Sigmoid colon (tissue), 7 donors: ENCODE data around the gene RTTN. TPM values are rescaled to one million over a fixed set of nuclear protein-coding genes. Genes with fewer than 3 reads are reported as not detected.

Source experiments
- DNase-seq: peaks from one replicate; pipeline ENCODE4 v3.0.0-alpha.2; 2019
- H3K27ac ChIP-seq, 4 donors: fragments of 200-600 bp; sonication (generic); one replicate each; pipeline ENCODE4 v1.5.1; 2016 to 2019; ENCODE audit warnings: mild to moderate bottlenecking in 1 of 4
- H3K27me3 ChIP-seq, 3 donors: fragments of 200-600 bp; sonication (generic); one replicate each; pipeline ENCODE4 v1.5.1; 2019; ENCODE audit warnings: mild to moderate bottlenecking in 1 of 3
- H3K36me3 ChIP-seq, 4 donors: fragments of 200-600 bp; sonication (generic); one replicate each; pipeline ENCODE4 v1.5.1; 2016 to 2019
- H3K4me1 ChIP-seq, 4 donors: fragments of 200-600 bp; sonication (generic); one replicate each; pipeline ENCODE4 v1.5.1; 2017 to 2019
- H3K4me3 ChIP-seq, 4 donors: fragments of 200-600 bp; sonication (generic); one replicate each; pipeline ENCODE4 v1.5.1; 2017 to 2019; ENCODE audit warnings: mild to moderate bottlenecking in 2 of 4, moderate library complexity in 1 of 4
- H3K9me3 ChIP-seq, 4 donors: fragments of 200-600 bp in 3 of 4; sonication (generic) in 3 of 4; one replicate each; pipeline versions ENCODE4 v1.5.1 to v1.6.1; 2013 to 2019
- EP300 ChIP-seq, 4 donors: sonication (generic); formaldehyde crosslinking; IDR thresholded peaks; one replicate each; pipeline ENCODE4 v1.6.1; 2017; ENCODE audit warnings: antibody characterized with exemption in 4 of 4
- POLR2A ChIP-seq, 2 donors: fragments of 450-650 bp; IDR thresholded peaks; one replicate each; pipeline ENCODE4 v1.6.1; 2016; ENCODE audit warnings: antibody characterized with exemption in 2 of 2, mild to moderate bottlenecking in 2 of 2, moderate library complexity in 2 of 2
- POLR2AphosphoS5 ChIP-seq, 4 donors: sonication (generic); formaldehyde crosslinking; IDR thresholded peaks; one replicate each; pipeline ENCODE4 v1.6.1; 2017; ENCODE audit warnings: antibody characterized with exemption in 4 of 4
- WGBS, 2 donors: extraction: QIAGEN DNeasy Blood & Tissue Kit; methylation state at CpG; one replicate each; pipeline ENCODE4 v1.1.7; 2013; 5-methylcytosine and 5-hydroxymethylcytosine counted together
- intact Hi-C: fragments of 100-400 bp; cut with DNase I; formaldehyde crosslinking; loops from one replicate; pipeline ENCODE4 v1.15.1; 2023
- polyA plus RNA-seq, 3 donors: library from polyadenylated mRNA; stranded (reverse); fragments of 200-250 nt; gene quantifications; one replicate each; pipeline ENCODE4 v1.2.3, GENCODE V29; 2013
- total RNA-seq, 4 donors: library from RNA; depleted of rRNA; stranded (reverse); fragments of >200 nt; gene quantifications; one replicate each; pipeline ENCODE4 v1.1.0, GENCODE V29; 2016
- TF ChIP-seq, protein P1 (sequence below), 4 experiments: fragments of 450-650 bp in 3 of 4; fragments of 200-600 bp in 1 of 4; IDR thresholded peaks; one replicate each; pipeline ENCODE4 v1.5.1; 2016 to 2019; ENCODE audit warnings: antibody characterized with exemption in 4 of 4, mild to moderate bottlenecking in 3 of 4, moderate library complexity in 2 of 4
- donor health status: healthy with polysubstance abuse.
- donor health status: Bipolar disorder and iron deficiency.
- donor health status: healthy.

Gene RTTN
- total and polyA plus RNA-seq, 7 donors: 1.4 to 18.2 (median 11.3) TPM

DNA sequence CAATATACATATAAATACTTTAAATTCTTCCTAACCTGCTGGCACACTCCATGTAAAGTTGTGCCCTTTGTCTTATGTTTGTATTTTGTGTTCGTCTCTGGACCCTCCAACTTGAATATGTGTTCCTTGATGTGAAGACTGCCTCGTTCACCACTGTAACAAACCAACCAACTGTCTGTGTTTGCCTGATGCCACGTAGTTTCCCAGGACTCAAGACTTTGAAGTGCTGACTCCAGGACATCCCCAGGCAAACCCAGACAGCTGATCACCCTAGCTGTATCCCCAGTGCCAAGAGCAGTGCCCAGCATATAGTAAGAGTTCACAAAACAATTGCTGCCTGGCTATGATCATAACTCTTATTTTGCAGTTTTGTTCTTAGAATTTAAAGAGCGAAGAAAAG lies 242.3 kb downstream of the RTTN start:
- DNase-seq: no peak
- H3K27ac ChIP-seq: no peak overlapping the region
- intact Hi-C loops: no loop called here
- no peak overlapping the region for H3K4me3 ChIP-seq
- no peaks in the 10 kb centered on the region for H3K4me1 ChIP-seq
- no peaks in the 10 kb centered on the region for H3K27me3 ChIP-seq
- no peaks in the 10 kb centered on the region for H3K36me3 ChIP-seq
- H3K9me3 ChIP-seq: no peaks in the 10 kb centered on the region
- WGBS, 2 donors: 94 to 95% methylated on average over 4 of the region's 4 CpGs
- TF ChIP-seq, protein P1, sequence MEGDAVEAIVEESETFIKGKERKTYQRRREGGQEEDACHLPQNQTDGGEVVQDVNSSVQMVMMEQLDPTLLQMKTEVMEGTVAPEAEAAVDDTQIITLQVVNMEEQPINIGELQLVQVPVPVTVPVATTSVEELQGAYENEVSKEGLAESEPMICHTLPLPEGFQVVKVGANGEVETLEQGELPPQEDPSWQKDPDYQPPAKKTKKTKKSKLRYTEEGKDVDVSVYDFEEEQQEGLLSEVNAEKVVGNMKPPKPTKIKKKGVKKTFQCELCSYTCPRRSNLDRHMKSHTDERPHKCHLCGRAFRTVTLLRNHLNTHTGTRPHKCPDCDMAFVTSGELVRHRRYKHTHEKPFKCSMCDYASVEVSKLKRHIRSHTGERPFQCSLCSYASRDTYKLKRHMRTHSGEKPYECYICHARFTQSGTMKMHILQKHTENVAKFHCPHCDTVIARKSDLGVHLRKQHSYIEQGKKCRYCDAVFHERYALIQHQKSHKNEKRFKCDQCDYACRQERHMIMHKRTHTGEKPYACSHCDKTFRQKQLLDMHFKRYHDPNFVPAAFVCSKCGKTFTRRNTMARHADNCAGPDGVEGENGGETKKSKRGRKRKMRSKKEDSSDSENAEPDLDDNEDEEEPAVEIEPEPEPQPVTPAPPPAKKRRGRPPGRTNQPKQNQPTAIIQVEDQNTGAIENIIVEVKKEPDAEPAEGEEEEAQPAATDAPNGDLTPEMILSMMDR (IDR thresholded peaks at IDR 0.05): no peak
- TF ChIP-seq EP300 (IDR thresholded peaks at IDR 0.05) (no peak), POLR2AphosphoS5 (IDR thresholded peaks at IDR 0.05) (no peak), POLR2A (IDR thresholded peaks at IDR 0.05) (no peak)

DNA sequence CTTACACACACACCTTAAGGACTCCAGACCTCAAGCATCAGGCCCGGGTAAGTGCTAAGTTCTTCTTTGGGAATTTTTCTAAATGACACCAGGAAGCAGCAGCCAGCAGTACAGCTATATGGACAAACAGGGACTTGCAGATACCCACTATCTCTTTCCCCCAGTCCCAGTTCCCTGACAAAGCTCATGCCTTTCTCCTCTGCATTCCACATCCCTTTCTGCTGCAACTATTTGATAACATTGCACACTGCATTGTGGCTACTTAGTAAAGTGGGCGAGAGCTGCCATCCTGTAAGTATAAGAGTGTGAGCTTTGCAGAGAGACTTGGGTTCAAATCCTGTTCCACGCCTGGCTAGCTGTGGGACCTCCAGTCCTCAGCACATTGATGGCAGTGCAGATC lies 243.8 kb downstream of the RTTN start:
- Histone ChIP-seq H3K36me3 (no peaks in the 10 kb centered on the region), H3K27ac (no peak overlapping the region), H3K9me3 (no peaks in the 10 kb centered on the region), H3K4me1 (peaks cover 0 to 2% (median 0%) of the 10 kb centered on the region in 4 donors), H3K27me3 (no peaks in the 10 kb centered on the region), H3K4me3 (no peak overlapping the region)
- TF ChIP-seq POLR2AphosphoS5 (IDR thresholded peaks at IDR 0.05) (no peak), POLR2A (IDR thresholded peaks at IDR 0.05) (no peak), EP300 (IDR thresholded peaks at IDR 0.05) (no peak)
- TF ChIP-seq, protein P1 (IDR thresholded peaks at IDR 0.05): no peak
- intact Hi-C loops: no loop called here
- WGBS, 2 donors: 95 to 97% methylated on average over 3 of the region's 3 CpGs
- no peak for DNase-seq

DNA sequence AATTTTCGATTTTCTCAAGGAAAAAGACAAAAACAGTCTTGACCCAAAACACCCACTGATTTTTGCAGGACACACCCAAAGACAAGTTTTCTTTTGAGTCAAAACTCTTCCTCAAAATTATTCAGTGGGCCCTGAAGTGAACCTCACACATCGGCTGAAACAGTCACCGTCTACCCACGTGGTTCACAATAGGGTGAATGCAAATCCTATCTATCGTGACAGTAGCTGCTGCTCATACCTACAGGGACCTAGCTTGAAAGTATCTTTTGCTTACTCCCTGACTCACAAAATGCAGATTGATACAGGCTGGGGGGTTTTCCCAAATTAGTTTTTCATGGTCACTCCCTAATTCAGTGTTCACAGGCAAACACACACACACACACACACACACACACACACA lies 247.1 kb downstream of the RTTN start:
- H3K27ac ChIP-seq: no peak overlapping the region
- peaks cover 0 to 11% (median 5%) of the 10 kb centered on the region in 4 donors for H3K4me1 ChIP-seq
- no peaks in the 10 kb centered on the region for H3K9me3 ChIP-seq
- WGBS, 2 donors: 73 to 82% methylated on average over 5 of the region's 5 CpGs
- H3K4me3 ChIP-seq: no peak overlapping the region
- intact Hi-C loops: loop anchor here (5.0 kb wide), 1 partner anchor 76 kb away; no protein-coding TSS in a partner anchor
- no peaks in the 10 kb centered on the region for H3K36me3 ChIP-seq
- TF ChIP-seq, protein P1 (IDR thresholded peaks at IDR 0.05): no peak
- TF ChIP-seq POLR2AphosphoS5 (IDR thresholded peaks at IDR 0.05): no peak
- H3K27me3 ChIP-seq: no peaks in the 10 kb centered on the region
- no peak for DNase-seq

DNA sequence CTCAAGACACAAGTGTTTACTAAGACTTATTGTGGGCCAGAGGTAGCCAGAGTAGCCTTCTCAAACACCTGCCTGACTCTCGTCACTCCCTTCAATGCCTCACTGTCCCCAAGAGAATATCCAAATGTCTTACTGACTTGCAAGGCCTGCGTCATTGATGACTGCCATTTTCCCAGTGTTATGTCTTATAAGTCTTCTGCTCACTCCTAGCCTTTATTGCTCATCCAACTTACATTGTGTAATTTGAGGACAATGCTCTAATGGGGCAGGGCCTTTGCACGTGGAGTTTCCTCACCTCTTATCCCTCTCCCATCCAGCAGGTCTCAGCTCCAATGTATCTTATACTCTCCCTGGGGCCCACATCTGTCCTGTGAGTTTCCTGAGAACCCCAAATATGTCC lies 247.7 kb downstream of the RTTN start:
- intact Hi-C loops: loop anchor here (5.0 kb wide), 1 partner anchor 75 kb away; no protein-coding TSS in a partner anchor
- TF ChIP-seq POLR2AphosphoS5 (IDR thresholded peaks at IDR 0.05) (no peak), POLR2A (IDR thresholded peaks at IDR 0.05) (no peak), EP300 (IDR thresholded peaks at IDR 0.05) (no peak)
- TF ChIP-seq, protein P1 (IDR thresholded peaks at IDR 0.05): no peak
- WGBS, 2 donors: 88 to 89% methylated on average over 3 of the region's 3 CpGs
- DNase-seq: no peak
- H3K9me3 ChIP-seq: no peaks in the 10 kb centered on the region
- no peak overlapping the region for H3K27ac ChIP-seq
- no peak overlapping the region for H3K4me3 ChIP-seq
- H3K36me3 ChIP-seq: no peaks in the 10 kb centered on the region
- peaks cover 0 to 11% (median 5%) of the 10 kb centered on the region in 4 donors for H3K4me1 ChIP-seq
- H3K27me3 ChIP-seq: no peaks in the 10 kb centered on the region
